GM18873 (cell line): ENCODE results near the gene TASP1.
"Not testable (repeated sequence)": the region's sequence is repeated elsewhere in the genome, so short reads cannot be mapped to it uniquely, and the experiment has no call there.

Experiments
- ATAC-seq: cut with Tn5 transposase; IDR thresholded peaks from one replicate; pipeline ENCODE4 v1.9.1; 2021; ENCODE audit warnings: mild to moderate bottlenecking, moderate library complexity, moderate number of reproducible peaks; ENCODE audit not compliant: unreplicated experiment, low FRiP score

Gene TASP1

GRCh38 chr20:13358936-13359335 is 279.8 kb downstream of the TASP1 start:
- ATAC-seq, result not testable (repeated sequence)

- ATAC-seq, result not testable (repeated sequence)
Observed at GRCh38 chr20:13357782-13358181, 280.9 kb downstream of the TASP1 start.

- no peak for ATAC-seq
Observed at GRCh38 chr20:13356591-13356990, 282.1 kb downstream of the TASP1 start.

GRCh38 chr20:13355941-13356486 is 282.7 kb downstream of the TASP1 start:
- ATAC-seq, result no peak

- ATAC-seq, result no peak
Observed at GRCh38 chr20:13355411-13355810, 283.3 kb downstream of the TASP1 start.

- ATAC-seq, result no peak
Observed at GRCh38 chr20:13353261-13353945, 285.3 kb downstream of the TASP1 start.

- no peak for ATAC-seq
Observed at GRCh38 chr20:13349235-13349604, 289.5 kb downstream of the TASP1 start.

GRCh38 chr20:13348311-13349234 is 290.2 kb downstream of the TASP1 start:
- ATAC-seq, result no peak

- no peak for ATAC-seq
Observed at GRCh38 chr20:13344671-13345070, 294.1 kb downstream of the TASP1 start.

GRCh38 chr20:13342469-13343242 is 296.1 kb downstream of the TASP1 start:
- ATAC-seq, result no peak

GRCh38 chr20:13341737-13342393 is 296.9 kb downstream of the TASP1 start:
- peak; percentile 38 for ATAC-seq

GRCh38 chr20:13340088-13340487 is 298.6 kb downstream of the TASP1 start:
- ATAC-seq, result no peak
